CD4-positive, CD25-positive, alpha-beta regulatory T cell (primary cell): Measurements from ENCODE around the gene ZNF217. TPM values are rescaled to one million over a fixed set of nuclear protein-coding genes. Genes with fewer than 3 reads are reported as not detected.
"Not testable (repeated sequence)": the region's sequence is repeated elsewhere in the genome, so short reads cannot be mapped to it uniquely, and the experiment has no call there.

ENCODE experiments used
- ATAC-seq, 2 donors: fragments of 150-1000 bp; cut with Tn5 transposase; one replicate each; pipeline ENCODE4 v1.10.0; 2021; ENCODE audit warnings: low read depth in 2 of 2, moderate number of reproducible peaks in 2 of 2, moderate library complexity in 1 of 2
- DNase-seq, 3 donors: peaks; one replicate each; pipeline versions ENCODE4 v3.0.0 to v3.0.0-alpha.2; 2012 to 2022; ENCODE audit warnings: mixed read lengths in 1 of 3
- H3K27ac ChIP-seq: one replicate; pipeline ENCODE4 v1.7.0; 2013; ENCODE audit warnings: mild to moderate bottlenecking, low read length; ENCODE audit not compliant: insufficient read depth, poor library complexity, severe bottlenecking
- H3K27me3 ChIP-seq: one replicate; pipeline ENCODE4 v1.7.0; 2013; ENCODE audit warnings: low read length; ENCODE audit not compliant: control insufficient read depth, insufficient read depth
- H3K36me3 ChIP-seq: one replicate; pipeline ENCODE4 v1.7.0; 2013; ENCODE audit warnings: mild to moderate bottlenecking, low read length, moderate library complexity; ENCODE audit not compliant: control insufficient read depth, insufficient read depth
- H3K4me1 ChIP-seq: 2 replicates; pipeline ENCODE4 v1.7.0; 2013; ENCODE audit warnings: mild to moderate bottlenecking, low read length; ENCODE audit not compliant: insufficient read depth, control insufficient read depth, poor library complexity, severe bottlenecking
- H3K4me3 ChIP-seq: one replicate; pipeline ENCODE4 v1.7.0; 2013; ENCODE audit warnings: low read depth, mild to moderate bottlenecking, low read length, moderate library complexity
- H3K9me3 ChIP-seq, 2 experiments: 1 replicate in 1 of 2; 2 replicates in 1 of 2; pipeline ENCODE4 v1.7.0; 2013; ENCODE audit warnings: low read length in 2 of 2, mild to moderate bottlenecking in 1 of 2, moderate library complexity in 1 of 2; ENCODE audit not compliant: control insufficient read depth in 2 of 2
- H3K27ac Mint-ChIP-seq, 3 donors: one replicate each; pipeline ENCODE4 v1.8.0; 2020 to 2022; ENCODE audit warnings: mild to moderate bottlenecking in 3 of 3, mixed read lengths in 3 of 3, moderate library complexity in 2 of 3
- H3K27me3 Mint-ChIP-seq: one replicate; pipeline ENCODE4 v1.8.0; 2022; ENCODE audit warnings: mild to moderate bottlenecking, mixed read lengths
- H3K36me3 Mint-ChIP-seq: one replicate; pipeline ENCODE4 v1.8.0; 2020; ENCODE audit warnings: mixed read lengths
- H3K4me1 Mint-ChIP-seq, 4 donors: one replicate each; pipeline ENCODE4 v1.8.0; 2020 to 2022; ENCODE audit warnings: mixed read lengths in 4 of 4, mild to moderate bottlenecking in 1 of 4
- H3K4me3 Mint-ChIP-seq, 4 donors: one replicate each; pipeline ENCODE4 v1.8.0; 2020 to 2022; ENCODE audit warnings: mild to moderate bottlenecking in 4 of 4, mixed read lengths in 4 of 4, moderate library complexity in 3 of 4
- H3K9me3 Mint-ChIP-seq, 7 donors: one replicate each; pipeline ENCODE4 v1.8.0; 2020 to 2022; ENCODE audit warnings: mixed read lengths in 7 of 7, mild to moderate bottlenecking in 3 of 7, moderate library complexity in 2 of 7
- polyA plus RNA-seq, 4 donors: library from polyadenylated mRNA; unstranded; fragments of 300-500 nt; fragmentation: Illumina TruSeq; gene quantifications; one replicate each; pipeline ENCODE4 v1.2.3, GENCODE V29; 2021
- total RNA-seq: library from RNA; stranded (reverse); gene quantifications from one replicate; pipeline ENCODE4 v1.2.3, GENCODE V29; 2022

Gene ZNF217
- total and polyA plus RNA-seq, 5 donors from 2014 or later = 15.6 to 70.9 (median 18.4) TPM

- no peaks in the 10 kb centered on the region for H3K36me3 ChIP-seq
- H3K4me1 Mint-ChIP-seq = peaks cover 29 to 66% (median 40%) of the 10 kb centered on the region in 4 donors
- H3K4me1 ChIP-seq = peaks cover 22% of the 10 kb centered on the region
- no peaks in the 10 kb centered on the region for H3K27me3 Mint-ChIP-seq
- no peaks in the 10 kb centered on the region for H3K27me3 ChIP-seq
- H3K36me3 Mint-ChIP-seq = peaks cover 12% of the 10 kb centered on the region
- peak overlapping the region; percentile 6 for H3K27ac ChIP-seq
- peaks cover 0 to 2% (median 0%) of the 10 kb centered on the region in 7 donors for H3K9me3 Mint-ChIP-seq
- ATAC-seq = no peak
- H3K4me3 ChIP-seq = no peak overlapping the region
- peak overlapping the region in 2 of 4 donors; percentile 27 to 70 for H3K4me3 Mint-ChIP-seq
- no peak for DNase-seq
- H3K27ac Mint-ChIP-seq = peak overlapping the region; percentile 56 to 90 (median 82)
- H3K9me3 ChIP-seq = no peaks in the 10 kb centered on the region
These were observed 5.4 kb upstream of the ZNF217 start for GRCh38 chr20:53599044-53599362.

- Mint-ChIP-seq H3K4me3 (peak overlapping the region; percentile 27 to 70 (median 36)), H3K27ac (peak overlapping the region; percentile 56 to 90 (median 82)), H3K9me3 (peaks cover 0 to 2% (median 0%) of the 10 kb centered on the region in 7 donors), H3K36me3 (peaks cover 8% of the 10 kb centered on the region), H3K27me3 (no peaks in the 10 kb centered on the region), H3K4me1 (peaks cover 27 to 62% (median 40%) of the 10 kb centered on the region in 4 donors)
- no peaks in the 10 kb centered on the region for H3K27me3 ChIP-seq
- ATAC-seq = no peak
- no peak overlapping the region for H3K4me3 ChIP-seq
- H3K9me3 ChIP-seq = no peaks in the 10 kb centered on the region
- no peaks in the 10 kb centered on the region for H3K36me3 ChIP-seq
- H3K4me1 ChIP-seq = peaks cover 22% of the 10 kb centered on the region
- H3K27ac ChIP-seq = no peak overlapping the region
- DNase-seq = peak in 1 of 3 donors; percentile 18
These were observed 4.8 kb upstream of the ZNF217 start for GRCh38 chr20:53598140-53599043.

- ATAC-seq (no peak), DNase-seq (no peak)
- Mint-ChIP-seq H3K4me3 (peak overlapping the region in 1 of 4 donors; percentile 70), H3K9me3 (peaks cover 0 to 2% (median 0%) of the 10 kb centered on the region in 7 donors), H3K4me1 (peaks cover 27 to 62% (median 37%) of the 10 kb centered on the region in 4 donors), H3K27ac (peak overlapping the region; percentile 17 to 84 (median 82)), H3K36me3 (peaks cover 6% of the 10 kb centered on the region), H3K27me3 (no peaks in the 10 kb centered on the region)
- Histone ChIP-seq H3K27ac (no peak overlapping the region), H3K36me3 (no peaks in the 10 kb centered on the region), H3K4me1 (peaks cover 22% of the 10 kb centered on the region), H3K9me3 (no peaks in the 10 kb centered on the region), H3K27me3 (no peaks in the 10 kb centered on the region), H3K4me3 (no peak overlapping the region)
These were observed 4.0 kb upstream of the ZNF217 start for GRCh38 chr20:53597521-53598120.

- Mint-ChIP-seq H3K27ac (peak overlapping the region in 2 of 3 donors; percentile 67 to 68), H3K4me1 (peaks cover 25 to 59% (median 33%) of the 10 kb centered on the region in 4 donors), H3K36me3 (no peaks in the 10 kb centered on the region), H3K9me3 (peaks cover 0 to 2% (median 0%) of the 10 kb centered on the region in 7 donors), H3K27me3 (no peaks in the 10 kb centered on the region), H3K4me3 (peak overlapping the region in 3 of 4 donors; percentile 27 to 67 (median 52))
- no peaks in the 10 kb centered on the region for H3K36me3 ChIP-seq
- no peaks in the 10 kb centered on the region for H3K27me3 ChIP-seq
- no peak for DNase-seq
- H3K4me1 ChIP-seq = peaks cover 22% of the 10 kb centered on the region
- no peak overlapping the region for H3K4me3 ChIP-seq
- no peak for ATAC-seq
- peak overlapping the region; percentile 33 for H3K27ac ChIP-seq
- no peaks in the 10 kb centered on the region for H3K9me3 ChIP-seq
These were observed 3.4 kb upstream of the ZNF217 start for GRCh38 chr20:53597030-53597482.

GRCh38 chr20:53596189-53597001 is 2.8 kb upstream of the ZNF217 start:
- H3K4me3 ChIP-seq, H3K36me3 ChIP-seq, H3K27me3 Mint-ChIP-seq, ATAC-seq, H3K27me3 ChIP-seq, DNase-seq, H3K9me3 ChIP-seq, H3K36me3 Mint-ChIP-seq, H3K9me3 Mint-ChIP-seq: not testable (repeated sequence)
- peaks cover 22% of the 10 kb centered on the region for H3K4me1 ChIP-seq
- peak overlapping the region; percentile 33 for H3K27ac ChIP-seq
- peaks cover 25 to 59% (median 35%) of the 10 kb centered on the region in 4 donors for H3K4me1 Mint-ChIP-seq
- H3K27ac Mint-ChIP-seq = peak overlapping the region; percentile 67 to 92 (median 68)
- H3K4me3 Mint-ChIP-seq = peak overlapping the region; percentile 52 to 70 (median 64)

GRCh38 chr20:53595742-53596141 is 2.1 kb upstream of the ZNF217 start:
- not testable (repeated sequence) for H3K36me3 Mint-ChIP-seq, H3K27me3 ChIP-seq, H3K36me3 ChIP-seq, H3K27me3 Mint-ChIP-seq, H3K9me3 ChIP-seq, ATAC-seq, H3K27ac ChIP-seq, DNase-seq, H3K9me3 Mint-ChIP-seq
- Mint-ChIP-seq H3K27ac (peak overlapping the region in 2 of 3 donors; percentile 67 to 92), H3K4me3 (peak overlapping the region in 3 of 4 donors; percentile 61 to 70 (median 67)), H3K4me1 (peaks cover 24 to 57% (median 40%) of the 10 kb centered on the region in 4 donors)
- Histone ChIP-seq H3K4me1 (peaks cover 23% of the 10 kb centered on the region), H3K4me3 (peak overlapping the region; percentile 51)

- Mint-ChIP-seq H3K36me3 (no peaks in the 10 kb centered on the region), H3K4me1 (peaks cover 26 to 57% (median 41%) of the 10 kb centered on the region in 4 donors), H3K4me3 (peak overlapping the region; percentile 87 to 96 (median 90)), H3K27me3 (no peaks in the 10 kb centered on the region), H3K27ac (peak overlapping the region; percentile 88 to 92 (median 90)), H3K9me3 (peaks cover 0 to 4% (median 0%) of the 10 kb centered on the region in 7 donors)
- Histone ChIP-seq H3K4me1 (peaks cover 30% of the 10 kb centered on the region), H3K9me3 (no peaks in the 10 kb centered on the region), H3K36me3 (no peaks in the 10 kb centered on the region), H3K27ac (peak overlapping the region; percentile 84), H3K4me3 (peak overlapping the region; percentile 82), H3K27me3 (no peaks in the 10 kb centered on the region)
- DNase-seq (peak in 1 of 3 donors; percentile 17), ATAC-seq (no peak)
These were observed 1.4 kb upstream of the ZNF217 start for GRCh38 chr20:53595018-53595378.
